ENCODE data around the gene PIK3R5. TPM values are rescaled to one million over a fixed set of nuclear protein-coding genes. Genes with fewer than 3 reads are reported as not detected.

Gene PIK3R5
- total and polyA plus RNA-seq, 12 donors = 1.2 to 51.7 (median 17.2) TPM

- no peak overlapping the region for H3K27ac ChIP-seq
Observed at GRCh38 chr17:8944083-8944482, 21.4 kb downstream of the PIK3R5 start.

GRCh38 chr17:8941980-8942622 is 23.4 kb downstream of the PIK3R5 start:
- H3K36me3 ChIP-seq (replicated peaks in 1 of 2) = no peaks in the 10 kb centered on the region
- no peak for DNase-seq
- no peaks in the 10 kb centered on the region for H3K9me3 ChIP-seq (replicated peaks in 1 of 3)
- no peak for TF ChIP-seq POLR2A (IDR thresholded peaks at IDR 0.05)
- no peak for TF ChIP-seq CTCF (IDR thresholded peaks at IDR 0.05)
- H3K4me1 ChIP-seq (replicated peaks in 1 of 2) = no peaks in the 10 kb centered on the region
- peak overlapping the region in 1 of 5 donors; percentile 40 for H3K27ac ChIP-seq
- H3K4me3 ChIP-seq = no peak overlapping the region
- intact Hi-C loops (cut with DNase I) = no loop called here
- H3K27me3 ChIP-seq = no peaks in the 10 kb centered on the region
- WGBS, 4 donors = 56 to 60% (median 59%) methylated on average over 8 of the region's 8 CpGs

More at GRCh38 chr17:8944083-8944482, 21.4 kb downstream of the PIK3R5 start:
- H3K4me3 ChIP-seq = no peak overlapping the region
- no peak for DNase-seq
- H3K4me1 ChIP-seq (replicated peaks in 1 of 2) = no peaks in the 10 kb centered on the region
- H3K27me3 ChIP-seq = no peaks in the 10 kb centered on the region
- no peaks in the 10 kb centered on the region for H3K36me3 ChIP-seq (replicated peaks in 1 of 2)
- no peak for TF ChIP-seq POLR2A (IDR thresholded peaks at IDR 0.05)
- TF ChIP-seq CTCF (IDR thresholded peaks at IDR 0.05) = no peak
- intact Hi-C loops (cut with DNase I) = no loop called here
- H3K9me3 ChIP-seq (replicated peaks in 1 of 3) = no peaks in the 10 kb centered on the region

GRCh38 chr17:8941520-8941919 is 24.0 kb downstream of the PIK3R5 start:
- Histone ChIP-seq H3K27me3 (no peaks in the 10 kb centered on the region), H3K36me3 (replicated peaks in 1 of 2) (no peaks in the 10 kb centered on the region), H3K4me1 (replicated peaks in 1 of 2) (no peaks in the 10 kb centered on the region), H3K9me3 (replicated peaks in 1 of 3) (no peaks in the 10 kb centered on the region), H3K27ac (peak overlapping the region in 1 of 5 donors; percentile 40), H3K4me3 (no peak overlapping the region)
- intact Hi-C loops (cut with DNase I) = no loop called here
- no peak for TF ChIP-seq CTCF (IDR thresholded peaks at IDR 0.05)
- TF ChIP-seq POLR2A (IDR thresholded peaks at IDR 0.05) = no peak
- DNase-seq = no peak
- 56 to 75% (median 67%) methylated on average over 10 to 14 of the region's 14 CpGs for WGBS, 4 donors

GRCh38 chr17:8940866-8941471 is 24.5 kb downstream of the PIK3R5 start:
- TF ChIP-seq CTCF (IDR thresholded peaks at IDR 0.05) = no peak
- TF ChIP-seq POLR2A (IDR thresholded peaks at IDR 0.05) = no peak
- intact Hi-C loops (cut with DNase I) = no loop called here
- 56 to 66% (median 58%) methylated on average over 6 of the region's 6 CpGs for WGBS, 4 donors

More at GRCh38 chr17:8940866-8941471, 24.5 kb downstream of the PIK3R5 start:
- H3K4me1 ChIP-seq (replicated peaks in 1 of 2) = no peaks in the 10 kb centered on the region
- no peak for DNase-seq
- no peak overlapping the region for H3K27ac ChIP-seq
- no peaks in the 10 kb centered on the region for H3K9me3 ChIP-seq (replicated peaks in 1 of 3)
- H3K27me3 ChIP-seq = no peaks in the 10 kb centered on the region
- H3K4me3 ChIP-seq = no peak overlapping the region
- H3K36me3 ChIP-seq (replicated peaks in 1 of 2) = no peaks in the 10 kb centered on the region

All from adrenal gland (tissue), 12 donors.